NCI-H345 treated with DMSO at 0.1 percent for 48 hours (cell line): Measurements from ENCODE around the gene SIRT5.

Experiments
- DNase-seq: peaks from one replicate; lab custom pipeline; 2025; ENCODE audit not compliant: unreplicated experiment; lab: John Stamatoyannopoulos, UW

The SIRT5 gene

DNA sequence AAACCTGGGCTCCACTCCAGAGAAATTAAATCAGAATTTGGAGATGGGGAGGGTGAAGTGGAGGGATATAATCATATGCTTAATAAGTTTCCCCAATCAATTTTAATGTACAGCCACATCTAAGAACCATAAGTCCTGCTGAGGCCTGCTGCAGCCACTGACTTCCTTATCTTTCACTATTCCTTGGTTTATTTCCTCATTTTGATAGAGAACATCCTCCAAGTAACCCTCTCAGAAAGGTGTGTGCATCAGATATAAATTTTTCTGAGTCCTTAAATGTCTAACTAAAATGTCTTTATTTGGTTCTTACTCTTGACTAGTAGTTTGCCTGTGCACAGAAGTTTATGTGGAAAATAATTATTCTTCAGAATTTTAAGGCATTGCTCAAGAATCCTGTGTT is 23.7 kb upstream of the SIRT5 start:
- DNase-seq = no peak

DNA sequence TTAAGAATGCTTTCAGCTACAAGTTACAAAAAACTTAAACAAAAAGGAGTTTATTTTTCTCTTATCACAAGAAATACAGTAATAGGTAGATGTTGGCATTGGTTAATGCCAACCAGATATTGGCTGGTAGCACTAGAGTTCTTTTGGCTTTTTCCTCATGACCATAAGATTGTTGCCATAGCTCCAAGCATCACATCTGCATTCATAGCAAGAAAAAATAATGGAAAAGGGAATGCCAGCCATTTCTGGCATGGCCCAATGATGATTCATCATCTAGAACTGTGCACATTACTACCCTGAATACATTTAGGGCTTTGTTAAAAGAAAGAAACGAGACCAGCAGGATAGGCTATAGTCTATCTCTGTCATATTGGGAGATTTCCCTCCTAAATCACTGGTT is 20.8 kb upstream of the SIRT5 start:
- no peak for DNase-seq

DNA sequence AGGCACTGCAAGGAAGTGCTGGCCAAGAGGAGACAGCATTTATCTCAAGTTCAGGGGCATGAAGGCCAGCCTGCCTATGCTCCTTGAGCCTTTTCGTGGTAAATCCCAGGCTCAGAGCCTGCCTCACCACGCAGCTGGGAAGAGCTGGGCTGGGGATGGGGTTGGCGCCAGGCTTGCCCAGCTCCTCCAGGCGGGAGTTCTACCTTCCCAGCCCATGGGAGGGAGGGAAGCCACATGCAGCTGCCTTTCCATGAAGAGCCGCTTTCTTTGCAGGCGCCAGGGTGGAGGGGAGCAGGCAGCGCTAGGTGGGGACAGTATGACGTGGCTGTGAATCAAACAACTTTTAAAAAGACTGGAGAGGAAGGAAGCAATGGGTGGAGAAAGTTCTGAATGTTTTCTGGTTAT is 19.5 kb upstream of the SIRT5 start:
- no peak for DNase-seq

DNA sequence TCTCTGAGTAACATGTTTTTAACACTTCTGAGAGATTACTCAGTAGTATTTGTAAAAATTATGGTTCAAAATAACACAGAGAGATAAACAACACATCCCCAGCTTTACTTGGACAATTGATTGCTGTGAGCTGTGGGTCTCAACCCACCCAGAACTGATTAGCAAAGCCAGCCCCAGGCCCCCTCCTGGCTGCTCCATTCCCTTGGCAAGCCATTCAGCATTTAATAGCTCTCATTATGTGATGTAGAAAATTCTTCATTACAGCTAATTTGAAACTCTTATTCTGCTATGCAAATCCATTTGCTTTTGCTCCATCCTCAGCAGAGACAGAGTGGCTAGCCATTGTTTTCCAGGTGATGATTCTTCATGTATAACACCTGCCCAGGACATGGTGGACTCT is 16.6 kb upstream of the SIRT5 start:
- DNase-seq = no peak

DNA sequence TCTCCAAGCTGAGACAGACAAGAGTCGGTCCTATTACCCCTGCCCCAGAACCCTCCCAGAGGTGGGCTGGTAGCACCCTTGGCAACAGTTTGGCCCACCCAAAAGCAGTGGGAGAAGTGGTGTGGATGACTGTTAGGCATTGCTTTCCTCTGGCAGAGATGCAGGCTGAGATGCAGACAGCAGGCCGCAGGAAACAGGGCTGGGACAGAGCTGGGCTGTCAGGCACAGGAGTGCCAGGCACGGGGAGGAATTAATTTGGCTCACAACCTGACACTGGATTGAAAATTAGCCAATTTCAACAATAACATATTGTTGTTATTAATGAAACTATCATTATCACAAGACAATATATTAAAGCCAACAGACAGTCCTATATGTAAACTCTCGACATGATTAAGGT is 15.7 kb upstream of the SIRT5 start:
- no peak for DNase-seq

DNA sequence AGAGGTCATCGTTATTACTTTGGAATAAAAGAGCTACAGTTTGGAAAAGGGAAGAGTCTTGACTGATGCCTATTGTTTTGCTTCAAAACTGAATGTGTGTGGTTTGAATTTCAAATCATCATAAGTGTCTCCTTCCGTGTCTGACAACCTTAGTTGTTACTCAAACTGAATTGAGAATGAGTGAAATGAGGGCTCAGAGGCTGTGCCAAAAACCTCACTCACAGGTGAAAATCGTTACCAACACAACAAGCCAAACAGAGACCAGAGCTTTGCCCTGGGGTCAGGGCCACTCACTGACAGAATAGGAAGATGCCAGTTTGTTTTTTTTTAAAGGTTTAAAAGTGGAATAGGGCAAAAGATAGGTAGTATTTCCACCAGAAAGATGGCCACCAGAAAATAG is 15.2 kb upstream of the SIRT5 start:
- DNase-seq = no peak

DNA sequence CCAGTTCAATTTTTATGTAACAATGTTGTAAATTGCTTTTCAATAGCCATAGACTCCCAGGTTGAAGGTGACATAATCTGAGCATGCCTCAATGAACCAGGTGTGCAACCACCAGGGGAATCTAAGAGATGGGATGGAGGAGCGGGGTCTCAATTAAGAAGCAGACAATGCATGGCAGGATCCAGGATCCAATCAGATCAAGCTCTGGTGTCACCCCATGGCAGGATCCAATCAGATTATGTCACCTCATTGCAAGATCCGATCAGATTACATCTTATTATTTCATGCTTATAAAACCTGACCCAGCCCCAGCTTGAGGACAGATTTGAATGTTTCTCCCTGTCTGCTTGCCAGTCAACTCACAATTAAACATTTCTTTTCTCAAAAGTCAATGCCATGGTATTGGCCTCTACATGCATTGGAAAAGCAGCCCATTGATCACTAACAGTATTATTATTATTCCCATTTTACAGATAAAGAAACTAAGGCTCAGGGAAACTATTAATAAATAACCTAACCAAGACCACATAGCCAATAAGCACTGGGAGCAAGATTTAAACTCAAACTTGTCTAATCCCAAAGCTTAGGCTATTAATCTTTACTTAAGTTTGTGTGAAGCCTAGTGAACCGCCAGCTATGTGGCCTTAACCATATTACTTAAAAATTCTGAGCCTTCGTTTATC is 14.3 kb upstream of the SIRT5 start:
- DNase-seq = no peak

DNA sequence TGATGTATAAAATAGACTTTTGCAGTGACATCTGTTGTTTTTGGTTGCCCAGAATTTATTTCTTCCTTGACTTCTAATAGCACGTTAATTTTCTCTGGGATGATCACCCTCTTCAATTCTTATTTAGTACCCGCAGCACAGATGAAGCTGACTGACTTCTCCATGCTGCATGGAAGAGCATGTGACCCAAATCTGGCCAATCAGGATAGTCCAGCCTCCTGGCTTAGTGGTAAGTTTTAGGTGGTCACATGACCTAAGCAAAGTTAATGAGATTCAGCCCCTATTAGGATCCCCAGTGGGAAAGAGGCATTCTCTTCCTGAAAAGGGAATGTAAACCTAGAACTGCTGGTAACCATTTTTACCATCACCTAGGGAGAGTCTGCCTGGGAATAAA is 13.8 kb upstream of the SIRT5 start:
- no peak for DNase-seq

DNA sequence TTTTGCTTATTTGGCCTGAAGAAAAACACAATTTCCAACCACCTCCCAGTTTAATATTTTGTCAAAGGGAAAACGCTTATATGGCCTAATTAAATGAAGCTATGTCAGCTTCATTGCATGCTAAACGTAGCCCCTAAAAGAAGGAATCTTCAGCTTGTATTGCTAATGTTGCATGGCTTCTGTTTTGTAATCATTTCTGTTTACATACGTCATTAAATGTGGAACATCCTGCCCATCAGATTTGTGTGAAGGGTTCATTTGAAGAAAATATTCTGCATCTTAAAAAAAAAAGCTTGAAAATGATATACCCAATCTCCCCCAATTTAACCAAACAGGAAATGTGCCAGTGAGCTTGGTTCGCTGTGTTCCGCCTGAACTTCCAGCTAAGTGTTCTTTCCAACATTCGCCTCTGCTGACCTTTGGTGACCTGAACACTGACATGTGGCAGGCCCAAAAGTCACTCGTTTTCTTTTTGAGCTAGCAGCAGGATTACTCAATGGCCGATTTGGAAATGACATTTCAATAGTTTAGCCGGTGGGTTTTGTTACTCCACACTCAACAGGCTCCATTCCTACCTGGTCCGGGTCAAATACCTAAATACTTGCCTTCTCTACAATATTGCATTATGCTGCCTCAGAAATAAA is 12.7 kb upstream of the SIRT5 start:
- DNase-seq = no peak

DNA sequence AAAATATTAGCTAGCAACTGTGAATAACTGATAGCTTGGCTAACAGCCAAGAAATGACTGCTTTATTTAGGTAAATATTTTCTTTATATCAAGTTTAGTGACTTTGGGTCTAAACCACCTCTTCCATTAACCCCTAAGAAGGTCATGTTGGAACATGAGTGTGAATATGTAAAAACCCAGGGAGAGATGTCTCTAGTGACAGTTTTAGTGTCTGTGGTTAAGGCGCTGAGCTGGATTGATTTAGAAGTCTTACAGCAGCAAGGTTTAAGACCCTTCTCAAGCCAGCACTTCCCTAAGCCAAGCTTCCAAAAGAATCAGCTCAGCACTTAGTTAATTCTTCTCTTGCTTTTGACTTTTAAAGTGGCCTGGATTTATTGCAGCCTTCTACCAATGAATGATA is 11.4 kb upstream of the SIRT5 start:
- DNase-seq = no peak

DNA sequence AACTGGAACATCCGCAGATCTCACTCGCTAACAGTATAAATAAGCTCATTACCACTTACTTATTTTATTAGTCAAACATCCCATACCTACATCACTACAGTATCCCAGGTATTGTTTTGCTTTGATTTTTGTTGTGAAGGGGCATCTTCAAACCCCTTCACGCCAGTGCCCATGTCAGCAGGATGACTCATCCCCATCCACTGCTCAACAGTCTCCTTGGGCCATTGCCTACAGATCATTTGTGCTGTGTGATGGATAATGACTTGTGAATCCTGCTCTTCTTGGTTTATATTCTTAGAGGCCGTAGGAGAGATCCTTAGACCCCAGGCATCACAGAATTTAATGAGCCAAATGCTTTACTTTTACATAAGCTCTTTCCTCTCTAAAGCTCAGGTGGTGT is 8.5 kb upstream of the SIRT5 start:
- no peak for DNase-seq

DNA sequence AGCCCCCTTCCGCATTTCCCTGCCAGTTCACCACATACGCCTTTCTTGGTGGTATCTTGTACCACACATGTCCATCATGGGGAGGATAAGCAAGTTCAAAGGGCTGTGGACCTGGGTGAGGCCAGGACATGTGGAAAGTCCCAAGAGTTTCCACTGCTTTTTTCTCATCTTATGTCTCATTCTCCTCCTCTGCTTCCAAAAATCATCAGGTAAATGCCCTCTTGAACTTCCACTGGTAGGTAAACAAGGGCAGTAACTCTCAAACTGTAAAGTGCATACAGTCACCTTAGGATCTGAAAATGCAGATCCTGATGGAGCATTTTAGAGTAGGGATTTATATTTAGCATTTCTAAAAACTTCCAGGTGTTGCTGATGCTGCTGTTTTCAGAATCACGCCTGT is 7.9 kb upstream of the SIRT5 start:
- DNase-seq = no peak

DNA sequence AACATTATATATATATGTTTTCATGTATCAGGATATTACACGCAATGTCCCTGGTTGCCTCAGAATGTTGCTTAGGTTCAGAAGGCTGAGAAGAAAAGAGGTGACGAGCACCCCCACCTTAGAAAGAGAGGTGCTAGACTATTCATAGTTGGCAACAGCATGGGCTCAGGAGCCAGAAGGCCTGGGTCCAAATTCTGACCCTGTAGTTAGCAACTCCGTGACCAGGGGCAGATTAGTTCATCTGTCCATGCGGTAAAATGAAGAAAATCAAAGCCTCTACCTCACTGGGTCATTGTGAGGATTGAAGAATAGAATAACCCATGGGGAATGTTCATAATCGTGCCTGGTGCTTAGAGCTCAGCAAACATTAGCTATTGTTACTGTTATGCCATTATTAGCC is 5.4 kb upstream of the SIRT5 start:
- no peak for DNase-seq

DNA sequence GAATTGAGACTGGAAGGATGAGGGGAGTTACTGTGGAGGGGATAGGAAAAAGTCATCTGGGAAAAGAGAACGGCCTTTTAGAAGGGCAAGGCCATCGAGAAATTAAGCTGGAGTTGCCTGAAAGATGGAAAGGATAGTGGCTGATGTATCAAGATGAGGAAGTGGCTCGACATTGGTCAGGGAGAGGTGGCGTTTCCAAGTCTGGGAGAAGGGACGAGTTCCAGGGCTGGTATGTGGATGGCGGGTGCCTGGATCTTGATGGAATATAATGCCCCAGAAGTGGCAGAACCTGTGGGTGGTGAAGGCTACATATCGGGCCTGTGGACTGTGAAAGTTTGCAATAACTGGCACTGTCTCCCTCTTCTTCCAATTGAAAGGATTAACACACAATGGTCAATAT is 2.2 kb upstream of the SIRT5 start:
- DNase-seq = no peak

DNA sequence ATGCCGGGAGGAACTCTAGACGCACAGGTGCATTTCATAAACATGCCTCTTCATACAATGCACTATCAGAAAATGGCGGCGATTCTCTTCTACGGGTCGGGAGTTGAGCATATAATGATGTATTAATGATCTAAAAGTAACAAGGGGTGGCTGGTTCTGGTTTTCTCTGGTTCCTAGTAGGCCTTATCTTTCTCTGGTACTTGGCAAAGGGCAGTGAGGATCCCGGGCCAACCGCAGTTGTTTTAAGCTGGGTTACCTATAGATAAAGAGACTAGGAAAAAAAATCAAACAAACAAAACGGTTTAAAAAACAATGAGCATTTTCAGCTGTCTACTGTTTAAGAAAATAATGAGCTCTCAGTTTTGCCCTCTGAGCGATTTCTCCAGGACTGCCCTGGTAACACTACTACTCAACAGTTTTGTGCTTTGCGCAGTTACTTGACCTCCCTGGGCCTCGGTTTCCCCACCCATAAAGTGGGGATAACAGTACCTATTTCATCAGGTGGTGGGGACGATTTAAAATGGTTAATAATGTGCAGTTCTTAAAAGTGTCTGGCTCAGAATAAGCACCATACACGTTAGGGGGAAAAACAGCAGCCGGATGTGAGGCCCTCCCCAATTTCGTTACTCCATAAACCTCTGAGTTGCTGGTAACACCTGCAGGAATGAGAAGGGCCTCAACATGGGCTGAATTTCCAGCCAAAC is 1.3 kb upstream of the SIRT5 start:
- no peak for DNase-seq

DNA sequence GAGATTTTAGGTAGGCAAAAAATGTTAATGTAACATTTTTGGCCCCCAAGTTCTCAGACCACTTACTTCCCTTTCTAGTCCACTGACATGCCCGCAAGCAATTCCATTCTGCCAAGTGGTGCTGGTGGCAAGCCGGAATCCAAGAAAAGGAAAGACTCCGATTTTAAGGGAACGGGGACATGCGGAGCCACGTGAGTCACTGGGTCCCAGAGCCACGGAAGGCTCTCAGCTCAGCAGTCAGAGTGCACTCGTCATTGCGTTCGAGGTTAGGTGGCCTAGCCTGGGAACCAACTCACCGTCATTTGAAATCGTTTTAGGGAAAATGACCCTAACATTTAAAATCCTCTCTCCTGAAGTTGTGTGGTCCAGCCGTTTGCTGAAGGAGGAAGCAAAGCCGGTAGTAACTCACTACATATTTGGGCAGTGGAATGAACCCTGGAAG is 711 bp upstream of the SIRT5 start:
- no peak for DNase-seq

DNA sequence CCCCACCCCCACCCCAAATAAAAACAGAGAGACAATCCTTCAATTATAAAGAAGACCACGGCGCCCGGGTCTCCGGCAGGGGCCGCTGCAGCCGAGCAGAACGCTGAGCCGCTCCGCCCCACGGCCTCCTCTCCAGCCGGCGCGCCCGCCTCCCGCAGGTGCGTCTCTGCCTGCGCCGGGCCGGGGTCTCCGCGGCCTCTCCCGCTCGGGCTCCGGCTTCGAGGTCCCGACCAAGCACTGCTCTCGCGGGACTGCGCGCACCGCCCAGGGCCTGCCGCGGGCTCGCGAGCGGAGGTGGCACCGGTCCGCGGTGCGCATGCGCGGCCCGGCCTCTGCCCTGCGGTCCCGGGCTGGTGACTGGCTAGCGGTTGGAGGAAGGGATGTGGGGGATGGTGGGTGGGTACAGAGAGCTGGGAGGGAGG is 241 bp upstream of the SIRT5 start:
- DNase-seq = peak; percentile 20

DNA sequence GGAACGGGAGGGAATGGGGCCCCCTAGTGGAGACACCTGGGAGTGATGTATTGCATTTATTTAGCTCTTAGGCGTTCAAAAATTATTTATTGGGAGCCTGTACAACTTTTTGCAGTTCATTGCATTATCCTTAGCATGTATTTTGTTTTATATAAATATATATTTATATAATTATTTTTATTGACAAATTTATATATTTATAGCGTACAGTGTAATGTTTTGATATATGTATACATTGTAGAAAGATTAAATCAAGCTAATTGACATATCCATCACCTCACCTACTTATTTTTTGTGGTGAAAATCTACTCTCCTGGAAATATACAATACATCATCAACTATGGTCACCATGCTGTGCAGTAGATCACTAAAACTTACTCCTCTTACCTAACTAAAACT is 975 bp downstream of the SIRT5 start:
- no peak for DNase-seq

DNA sequence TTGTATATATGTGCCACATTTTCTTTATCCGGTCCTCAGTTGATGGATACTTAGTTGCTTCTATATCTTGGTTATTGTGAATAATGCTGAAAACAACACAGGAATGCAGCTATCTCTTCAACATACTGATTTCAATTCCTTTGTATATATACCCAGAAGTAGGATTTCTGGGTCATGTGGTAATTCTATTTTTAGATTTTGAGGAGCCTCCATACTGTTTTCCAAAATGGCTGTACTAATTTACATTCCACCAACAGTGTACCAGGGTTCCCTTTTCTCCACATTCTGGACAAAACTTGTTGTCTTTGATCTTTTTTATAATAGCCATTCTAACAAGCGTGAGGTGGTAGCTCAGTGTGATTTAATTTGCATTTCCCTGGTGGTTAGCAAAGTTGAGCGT is 1.6 kb downstream of the SIRT5 start:
- DNase-seq = no peak

DNA sequence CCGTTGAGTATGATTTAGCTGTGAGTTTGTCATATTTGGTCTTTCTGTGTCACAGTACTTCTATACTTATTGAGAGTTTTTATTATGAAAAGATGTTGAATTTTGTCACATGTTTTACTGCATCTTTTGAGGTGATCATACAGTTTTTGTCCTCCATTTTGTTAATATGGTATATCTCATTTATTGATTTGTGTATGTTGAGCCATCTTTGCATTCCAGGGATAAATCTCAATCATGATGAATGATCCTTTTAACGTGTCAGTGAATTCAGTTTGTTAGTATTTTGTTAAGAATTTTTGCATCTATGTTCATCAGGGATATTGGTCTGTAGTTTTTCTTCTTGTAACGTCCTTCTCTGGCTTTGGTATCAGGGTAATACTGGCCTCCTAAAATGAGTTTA is 3.5 kb downstream of the SIRT5 start:
- no peak for DNase-seq

DNA sequence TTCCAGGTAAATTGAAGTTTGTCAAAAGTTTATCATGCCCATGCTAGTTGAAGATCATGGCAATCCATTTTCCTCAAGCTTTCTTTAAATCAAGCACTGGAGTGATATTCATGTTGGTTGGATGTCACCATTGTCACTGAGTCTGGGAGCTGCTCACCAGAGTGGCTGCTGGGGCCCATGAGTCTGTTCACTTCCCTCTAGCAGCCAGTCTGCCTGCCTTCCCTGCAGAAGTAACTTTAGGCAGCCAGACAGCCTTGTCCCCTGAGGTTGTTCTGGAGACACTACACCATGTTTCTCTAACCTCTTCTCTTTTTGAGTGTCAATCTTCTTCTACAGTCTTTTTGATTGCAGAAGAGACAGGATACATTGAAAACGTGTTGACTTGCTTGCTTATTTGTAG is 5.5 kb downstream of the SIRT5 start:
- no peak for DNase-seq

DNA sequence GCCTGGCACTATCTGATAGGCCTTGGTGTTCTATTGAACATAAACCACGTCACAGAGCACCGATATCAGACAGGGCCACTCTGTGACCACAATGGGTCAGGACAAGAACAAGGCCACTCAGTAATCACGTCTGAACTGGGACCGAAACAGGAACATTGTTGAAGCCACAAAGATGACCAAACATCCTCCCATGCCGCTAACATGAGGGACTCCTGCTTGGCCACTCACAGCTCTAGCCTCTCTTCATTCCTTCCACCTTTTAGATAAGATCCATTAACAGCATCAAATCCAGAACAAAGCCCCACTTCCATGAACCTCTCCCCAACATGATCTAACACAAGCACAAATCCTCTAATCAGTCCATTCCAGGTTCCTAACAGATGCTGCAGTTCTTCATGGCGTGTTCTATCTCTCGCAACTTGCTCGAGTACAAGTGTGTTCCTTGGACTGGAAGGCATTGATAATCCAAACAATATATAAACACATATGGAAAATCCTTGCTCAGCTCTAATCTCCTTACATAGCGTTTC is 7.4 kb downstream of the SIRT5 start:
- no peak for DNase-seq
